Vagina (tissue), 2 donors: ENCODE data around the gene GRM7.

Experiments used
- POLR2AphosphoS5 ChIP-seq, 2 donors: sonication (generic); formaldehyde crosslinking; IDR thresholded peaks; one replicate each; pipeline ENCODE4 v1.9.0; 2017; ENCODE audit warnings: antibody characterized with exemption in 2 of 2, mild to moderate bottlenecking in 2 of 2, low read depth in 1 of 2; ENCODE audit not compliant: insufficient read depth in 1 of 2
- TF ChIP-seq, protein P1 (sequence below), 3 experiments: fragments of 450-650 bp in 2 of 3; fragments of 200-600 bp in 1 of 3; sonication (generic) in 1 of 3; IDR thresholded peaks; one replicate each; pipeline ENCODE4 v1.5.1; 2017 to 2019; ENCODE audit warnings: antibody characterized with exemption in 3 of 3, mild to moderate bottlenecking in 2 of 3, moderate library complexity in 2 of 3

DNA sequence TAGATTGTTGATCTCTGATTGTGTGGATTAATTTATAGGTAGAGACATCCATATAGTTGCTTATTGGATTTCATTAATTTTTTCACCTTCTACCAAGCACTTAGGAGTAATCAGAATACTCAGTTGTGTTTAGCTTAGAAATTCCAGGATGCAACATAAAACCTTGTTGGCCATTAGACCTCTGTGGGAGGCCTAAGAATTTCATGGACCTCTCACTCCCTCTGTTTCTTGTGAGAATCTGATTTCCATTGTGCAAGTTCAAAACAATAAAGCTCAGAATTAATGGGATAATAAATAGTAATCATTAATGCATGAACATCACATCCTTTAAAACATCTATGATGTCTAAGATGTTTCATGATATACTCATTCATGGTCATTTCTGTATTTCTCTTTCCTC is 332.4 kb downstream of the GRM7 start:
- TF ChIP-seq, protein P1, sequence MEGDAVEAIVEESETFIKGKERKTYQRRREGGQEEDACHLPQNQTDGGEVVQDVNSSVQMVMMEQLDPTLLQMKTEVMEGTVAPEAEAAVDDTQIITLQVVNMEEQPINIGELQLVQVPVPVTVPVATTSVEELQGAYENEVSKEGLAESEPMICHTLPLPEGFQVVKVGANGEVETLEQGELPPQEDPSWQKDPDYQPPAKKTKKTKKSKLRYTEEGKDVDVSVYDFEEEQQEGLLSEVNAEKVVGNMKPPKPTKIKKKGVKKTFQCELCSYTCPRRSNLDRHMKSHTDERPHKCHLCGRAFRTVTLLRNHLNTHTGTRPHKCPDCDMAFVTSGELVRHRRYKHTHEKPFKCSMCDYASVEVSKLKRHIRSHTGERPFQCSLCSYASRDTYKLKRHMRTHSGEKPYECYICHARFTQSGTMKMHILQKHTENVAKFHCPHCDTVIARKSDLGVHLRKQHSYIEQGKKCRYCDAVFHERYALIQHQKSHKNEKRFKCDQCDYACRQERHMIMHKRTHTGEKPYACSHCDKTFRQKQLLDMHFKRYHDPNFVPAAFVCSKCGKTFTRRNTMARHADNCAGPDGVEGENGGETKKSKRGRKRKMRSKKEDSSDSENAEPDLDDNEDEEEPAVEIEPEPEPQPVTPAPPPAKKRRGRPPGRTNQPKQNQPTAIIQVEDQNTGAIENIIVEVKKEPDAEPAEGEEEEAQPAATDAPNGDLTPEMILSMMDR (IDR thresholded peaks at IDR 0.05), result no peak
- no peak for TF ChIP-seq POLR2AphosphoS5 (IDR thresholded peaks at IDR 0.05; ENCODE audit: insufficient read depth in 1 of 2, low read depth in 1 of 2)
